Subcutaneous abdominal adipose tissue (tissue), 5 donors: ENCODE data around the gene PRKAR1B.
"Not testable (repeated sequence)": the region's sequence is repeated elsewhere in the genome, so short reads cannot be mapped to it uniquely, and the experiment has no call there.

Experiments
- H3K27ac ChIP-seq: one replicate; pipeline ENCODE4 v1.7.0; 2013; ENCODE audit warnings: low read depth, mild to moderate bottlenecking, inconsistent platforms, low read length, moderate library complexity
- H3K27me3 ChIP-seq, 5 donors: one replicate each; pipeline ENCODE4 v1.7.0; 2013; ENCODE audit warnings: low read length in 5 of 5, inconsistent platforms in 1 of 5; ENCODE audit not compliant: control insufficient read depth in 5 of 5, insufficient read depth in 4 of 5
- H3K36me3 ChIP-seq, 5 donors: one replicate each; pipeline ENCODE4 v1.7.0; 2013; ENCODE audit warnings: low read length in 5 of 5; ENCODE audit not compliant: control insufficient read depth in 5 of 5, insufficient read depth in 5 of 5
- H3K4me1 ChIP-seq, 5 donors: one replicate each; pipeline ENCODE4 v1.7.0; 2013; ENCODE audit warnings: low read length in 5 of 5, mild to moderate bottlenecking in 3 of 5, moderate library complexity in 1 of 5; ENCODE audit not compliant: control insufficient read depth in 5 of 5, insufficient read depth in 5 of 5
- H3K4me3 ChIP-seq, 5 donors: one replicate each; pipeline ENCODE4 v1.7.0; 2013; ENCODE audit warnings: low read length in 5 of 5, low read depth in 1 of 5
- H3K9ac ChIP-seq, 5 donors: one replicate each; pipeline ENCODE4 v1.7.0; 2013; ENCODE audit warnings: low read length in 5 of 5, mild to moderate bottlenecking in 4 of 5, moderate library complexity in 3 of 5
- H3K9me3 ChIP-seq, 5 donors: one replicate each; pipeline ENCODE4 v1.7.0; 2013; ENCODE audit warnings: low read length in 5 of 5; ENCODE audit not compliant: control insufficient read depth in 5 of 5
- donor health status: healthy.
- donor health status: healthy.
- donor health status: healthy.
- donor health status: healthy.
- donor health status: healthy.

Gene PRKAR1B

GRCh38 chr7:620056-620455 is 107.0 kb downstream of the PRKAR1B start:
- Histone ChIP-seq H3K4me3 (no peak overlapping the region), H3K27ac (no peak overlapping the region), H3K27me3 (no peaks in the 10 kb centered on the region), H3K36me3 (no peaks in the 10 kb centered on the region), H3K9ac (no peak overlapping the region), H3K4me1 (peaks cover 0 to 7% (median 0%) of the 10 kb centered on the region in 5 donors), H3K9me3 (peaks cover 6 to 26% (median 17%) of the 10 kb centered on the region in 5 donors)

DNA sequence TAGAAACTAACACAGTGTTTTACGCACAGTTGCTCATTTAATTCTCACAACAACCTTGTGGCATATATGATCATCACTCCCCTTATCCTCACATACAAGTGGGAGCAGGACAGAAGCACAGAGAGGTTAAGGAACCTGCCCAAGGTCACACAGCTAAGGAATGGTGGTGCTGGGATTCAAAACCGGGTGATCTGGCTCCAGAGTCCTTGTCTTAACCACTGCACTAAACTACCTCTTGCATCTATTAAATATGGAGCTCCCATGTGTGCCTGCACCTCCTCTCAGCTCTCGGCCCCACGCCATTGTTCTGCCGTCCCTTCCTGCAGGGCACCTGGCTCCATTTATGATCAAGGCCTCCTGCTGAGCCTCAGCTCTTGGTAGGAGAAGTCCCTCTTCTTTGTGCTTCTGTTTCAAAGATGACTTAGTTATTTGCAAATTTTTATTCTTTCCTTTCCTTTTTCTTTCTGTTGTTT is 107.7 kb downstream of the PRKAR1B start:
- Histone ChIP-seq H3K4me1 (peaks cover 0 to 7% (median 0%) of the 10 kb centered on the region in 5 donors), H3K4me3 (no peak overlapping the region), H3K27ac (no peak overlapping the region), H3K27me3 (no peaks in the 10 kb centered on the region), H3K9me3 (peaks cover 6 to 25% (median 12%) of the 10 kb centered on the region in 5 donors), H3K9ac (no peak overlapping the region), H3K36me3 (no peaks in the 10 kb centered on the region)

- H3K4me1 ChIP-seq, result peaks cover 0 to 7% (median 0%) of the 10 kb centered on the region in 5 donors
- H3K9me3 ChIP-seq, result peaks cover 6 to 23% (median 12%) of the 10 kb centered on the region in 5 donors
- H3K27me3 ChIP-seq, result no peaks in the 10 kb centered on the region
- H3K36me3 ChIP-seq, result no peaks in the 10 kb centered on the region
- no peak overlapping the region for H3K27ac ChIP-seq
- H3K4me3 ChIP-seq, result no peak overlapping the region
- H3K9ac ChIP-seq, result no peak overlapping the region
Observed at GRCh38 chr7:618539-619367, 108.3 kb downstream of the PRKAR1B start.

- no peaks in the 10 kb centered on the region for H3K27me3 ChIP-seq
- peaks cover 6 to 21% (median 12%) of the 10 kb centered on the region in 5 donors for H3K9me3 ChIP-seq
- no peaks in the 10 kb centered on the region for H3K36me3 ChIP-seq
- H3K9ac ChIP-seq, result no peak overlapping the region
- H3K4me3 ChIP-seq, result no peak overlapping the region
- H3K27ac ChIP-seq, result no peak overlapping the region
- peaks cover 0 to 7% (median 0%) of the 10 kb centered on the region in 5 donors for H3K4me1 ChIP-seq
Observed at GRCh38 chr7:617614-618538, 109.2 kb downstream of the PRKAR1B start.

- no peak overlapping the region for H3K9ac ChIP-seq
- no peak overlapping the region for H3K4me3 ChIP-seq
- no peaks in the 10 kb centered on the region for H3K36me3 ChIP-seq
- H3K27ac ChIP-seq, result no peak overlapping the region
- H3K4me1 ChIP-seq, result peaks cover 0 to 30% (median 10%) of the 10 kb centered on the region in 5 donors
- no peaks in the 10 kb centered on the region for H3K9me3 ChIP-seq
- H3K27me3 ChIP-seq, result peaks cover 0 to 4% (median 0%) of the 10 kb centered on the region in 5 donors
Observed at GRCh38 chr7:613442-614140, 113.5 kb downstream of the PRKAR1B start.

DNA sequence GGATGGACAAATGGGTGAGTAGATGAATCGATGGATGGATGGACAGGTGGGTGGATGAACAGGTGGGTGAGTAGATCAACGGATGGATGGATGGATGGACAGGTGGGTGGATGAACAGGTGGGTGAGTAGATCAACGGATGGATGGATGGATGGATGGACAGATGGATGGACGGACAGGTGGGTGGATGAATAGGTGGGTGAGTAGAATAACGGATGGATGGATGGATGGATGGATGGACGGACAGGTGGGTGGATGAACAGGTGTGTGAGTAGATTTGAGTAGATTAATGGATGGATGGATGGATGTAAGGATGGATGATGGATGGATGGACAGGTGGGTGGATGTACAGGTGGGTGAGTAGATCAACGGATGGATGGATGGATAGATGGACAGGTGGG is 115.2 kb downstream of the PRKAR1B start:
- H3K27me3 ChIP-seq, H3K4me3 ChIP-seq, H3K9ac ChIP-seq, H3K36me3 ChIP-seq, H3K9me3 ChIP-seq, H3K27ac ChIP-seq: not testable (repeated sequence)
- H3K4me1 ChIP-seq, result peaks cover 0 to 34% (median 13%) of the 10 kb centered on the region in 5 donors

DNA sequence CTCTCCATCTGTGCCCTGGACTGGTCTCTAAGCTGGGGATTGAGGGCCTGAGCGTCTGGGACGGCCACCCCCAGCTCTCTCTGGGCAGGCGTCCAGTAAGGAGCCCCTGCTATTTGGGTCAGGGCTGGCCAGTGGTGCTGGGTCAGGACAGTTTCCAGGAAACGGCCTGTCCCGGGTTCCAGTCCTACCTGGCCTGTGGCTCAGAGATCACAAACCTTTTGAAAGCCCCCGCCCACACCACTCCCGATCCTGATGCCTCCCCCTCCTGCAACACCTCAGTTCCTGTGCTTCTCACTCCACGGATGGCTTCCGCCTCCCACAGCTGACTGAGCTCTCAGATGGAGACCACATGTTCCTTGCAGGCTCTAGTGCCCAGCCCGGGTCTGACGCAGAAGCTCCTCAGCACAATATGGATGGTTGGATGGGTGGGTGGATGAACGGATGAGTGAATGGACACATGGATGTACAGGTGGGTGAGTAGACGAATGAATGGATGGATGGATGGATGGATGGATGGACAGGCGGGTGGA is 115.7 kb downstream of the PRKAR1B start:
- Histone ChIP-seq H3K36me3 (no peaks in the 10 kb centered on the region), H3K4me1 (peaks cover 0 to 34% (median 13%) of the 10 kb centered on the region in 5 donors), H3K9me3 (no peaks in the 10 kb centered on the region), H3K4me3 (no peak overlapping the region), H3K27ac (no peak overlapping the region), H3K27me3 (peaks cover 0 to 4% (median 0%) of the 10 kb centered on the region in 5 donors), H3K9ac (peak overlapping the region in 1 of 5 donors; percentile 17)

GRCh38 chr7:610531-611280 is 116.4 kb downstream of the PRKAR1B start:
- H3K4me1 ChIP-seq, result peaks cover 0 to 34% (median 13%) of the 10 kb centered on the region in 5 donors
- peaks cover 0 to 4% (median 0%) of the 10 kb centered on the region in 5 donors for H3K27me3 ChIP-seq
- no peak overlapping the region for H3K27ac ChIP-seq
- no peaks in the 10 kb centered on the region for H3K36me3 ChIP-seq
- peak overlapping the region in 3 of 5 donors; percentile 14 to 43 (median 17) for H3K9ac ChIP-seq
- H3K9me3 ChIP-seq, result no peaks in the 10 kb centered on the region
- H3K4me3 ChIP-seq, result no peak overlapping the region

GRCh38 chr7:610141-610530 is 116.9 kb downstream of the PRKAR1B start:
- Histone ChIP-seq H3K27ac (no peak overlapping the region), H3K9me3 (no peaks in the 10 kb centered on the region), H3K9ac (no peak overlapping the region), H3K27me3 (peaks cover 0 to 4% (median 0%) of the 10 kb centered on the region in 5 donors), H3K4me1 (peaks cover 0 to 36% (median 13%) of the 10 kb centered on the region in 5 donors), H3K4me3 (no peak overlapping the region), H3K36me3 (peaks cover 0 to 2% (median 0%) of the 10 kb centered on the region in 5 donors)
